ENCODE data around the gene PLN.

Gene PLN

DNA sequence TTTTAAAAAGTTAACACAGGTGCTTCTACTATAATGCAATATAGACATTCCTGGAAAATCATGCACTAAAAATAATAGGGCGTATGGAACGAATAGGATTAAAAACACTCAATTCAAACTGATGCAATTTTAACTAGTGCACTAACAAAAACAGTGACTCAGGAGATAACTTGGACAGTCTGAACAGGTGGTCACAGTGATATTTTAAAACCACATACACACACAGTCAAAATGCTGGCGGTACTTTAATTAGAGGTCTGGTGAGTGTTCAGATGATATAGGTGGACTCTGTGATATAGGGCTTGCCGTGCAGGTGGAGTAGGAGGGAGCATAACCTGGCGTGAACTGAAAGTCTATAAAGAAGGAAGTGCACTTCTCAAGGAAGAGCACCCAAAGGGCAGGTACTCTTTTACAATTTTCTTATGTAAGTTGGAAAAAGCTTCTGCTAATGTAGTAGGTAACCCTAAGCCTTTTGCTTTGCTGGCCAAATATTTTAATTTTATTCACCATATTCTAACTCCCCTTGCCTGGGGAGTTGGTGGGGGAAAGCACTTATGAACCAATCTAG lies 41.9 kb upstream of the PLN start:
- TF ChIP-seq CTCF (IDR thresholded peaks at IDR 0.05): no peak

- no peak for TF ChIP-seq CTCF (IDR thresholded peaks at IDR 0.05)
Observed at GRCh38 chr6:118507636-118508035, 40.5 kb upstream of the PLN start.

DNA sequence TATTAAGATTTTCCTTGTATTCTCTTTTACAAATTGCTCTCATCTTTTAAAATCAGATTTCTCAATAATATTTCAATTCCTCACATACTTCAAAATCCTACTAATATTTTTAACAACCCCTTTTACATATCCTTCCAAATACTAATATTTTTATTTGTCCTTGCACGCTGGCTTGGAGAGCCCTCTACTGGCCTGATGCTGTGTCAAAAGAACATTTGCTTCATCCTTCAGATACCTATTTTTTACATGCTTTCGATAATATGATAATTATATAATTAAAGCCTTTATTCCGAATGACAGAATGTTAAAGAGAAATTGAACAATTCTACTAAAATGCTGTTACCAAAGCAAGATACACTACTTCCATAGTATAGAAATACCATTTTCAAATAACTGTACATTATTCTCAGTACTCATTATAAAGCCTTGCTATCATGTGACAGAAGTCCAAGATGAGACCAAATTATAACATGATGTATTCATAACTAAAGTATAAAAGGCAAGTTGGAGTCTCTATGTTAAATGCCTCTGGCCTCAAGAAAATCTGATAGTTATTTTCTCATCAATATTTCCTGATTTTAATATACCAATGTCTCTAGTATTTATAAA lies 39.0 kb upstream of the PLN start:
- peak; percentile 88 for TF ChIP-seq CTCF (IDR thresholded peaks at IDR 0.05)

DNA sequence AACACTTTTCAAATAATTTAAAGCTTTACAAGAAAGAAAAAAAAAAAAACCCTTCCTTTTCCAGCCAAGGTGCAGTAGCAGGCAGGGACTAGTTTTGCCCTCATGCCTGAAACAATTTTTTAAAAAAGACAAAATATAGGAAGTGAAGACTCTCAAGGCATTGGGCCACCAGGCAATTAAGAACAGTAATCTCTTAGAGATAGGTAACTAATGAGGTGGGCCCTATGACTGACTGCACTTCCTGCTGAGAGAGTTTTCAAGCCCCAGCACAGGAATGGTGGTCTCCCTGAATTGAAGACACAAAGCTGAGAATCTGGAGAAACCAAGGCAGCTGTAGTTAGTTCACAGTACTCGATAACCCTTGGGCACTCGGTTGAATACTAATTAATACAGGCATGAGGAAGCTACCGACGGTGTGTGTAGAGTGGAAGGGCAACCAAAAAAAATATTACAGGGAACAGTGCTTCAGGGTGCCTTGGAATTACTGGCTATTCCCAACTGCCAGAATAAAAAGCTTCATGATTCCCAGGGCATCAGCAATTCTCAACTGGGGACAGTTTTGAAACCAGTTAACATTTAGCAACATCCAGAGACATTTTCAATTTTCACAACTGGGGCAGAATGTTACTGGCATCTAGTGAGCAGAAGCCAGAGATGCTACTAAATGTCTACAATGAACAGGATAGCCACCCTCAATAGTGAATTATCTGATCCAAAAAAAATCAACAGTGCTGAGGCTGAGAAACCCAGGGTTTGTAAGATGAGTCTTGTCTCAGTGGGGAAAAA lies 36.0 kb upstream of the PLN start:
- no peak for TF ChIP-seq CTCF (IDR thresholded peaks at IDR 0.05)

GRCh38 chr6:118514689-118515088 lies 33.4 kb upstream of the PLN start:
- no peak for TF ChIP-seq CTCF (IDR thresholded peaks at IDR 0.05)

DNA sequence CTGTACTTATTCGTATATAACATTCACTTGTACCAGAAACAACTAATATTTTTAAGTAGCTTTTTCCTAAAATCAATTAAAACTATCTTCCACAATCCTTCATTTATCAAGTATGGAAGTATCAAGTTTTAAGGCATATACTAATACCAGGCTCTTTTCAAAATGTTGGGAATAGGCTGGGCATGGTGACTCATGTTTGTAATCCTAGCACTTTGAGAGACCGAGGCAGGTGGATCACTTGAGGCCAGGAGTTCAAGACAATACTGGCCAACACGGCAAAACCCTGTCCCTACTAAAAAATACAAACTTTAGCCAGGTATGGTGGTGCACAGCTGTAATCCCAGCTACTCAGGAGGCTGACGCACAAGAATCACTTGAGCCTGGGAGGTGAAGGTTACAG lies 25.7 kb upstream of the PLN start:
- no peak for TF ChIP-seq CTCF (IDR thresholded peaks at IDR 0.05)

DNA sequence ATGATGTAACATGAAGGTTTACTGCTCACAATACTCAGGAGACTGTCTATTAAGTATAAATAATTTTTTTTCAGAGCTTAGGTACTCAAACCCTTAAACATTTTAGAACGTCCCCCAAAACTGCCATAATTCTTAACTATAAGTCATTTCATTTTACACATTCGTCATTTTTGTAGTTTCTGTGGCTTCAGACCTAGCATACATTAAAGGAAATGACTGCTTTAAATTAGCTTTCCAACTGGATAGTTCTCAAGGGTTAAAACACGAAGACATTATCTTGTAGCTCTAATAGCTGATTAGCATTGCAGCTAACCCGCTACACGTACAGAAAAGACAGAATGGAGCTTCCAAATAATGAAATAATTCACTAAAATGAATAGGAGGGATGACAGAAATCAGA lies 24.9 kb upstream of the PLN start:
- TF ChIP-seq CTCF (IDR thresholded peaks at IDR 0.05): no peak
